Caco-2 (cell line): Measurements from ENCODE around the gene SEC61A2. TPM values are rescaled to one million over a fixed set of nuclear protein-coding genes. Genes with fewer than 3 reads are reported as not detected.

Source experiments
- BruUV-seq: library from RNA; stranded (reverse); fragments of 400-500 nt; replicated peaks from 2 replicates; lab custom pipeline; 2021; lab: Mats Ljungman, UMichigan
- CTCF ChIA-PET: fragments of 300-600 bp; sonication (Branson Sonifier 250); formaldehyde crosslinking; loops from one replicate; lab custom pipeline; 2022; ENCODE audit warnings: antibody characterized with exemption; lab: Charles Lee
- POLR2A ChIA-PET: fragments of 300-600 bp; sonication (Branson Sonifier 250); formaldehyde crosslinking; loops from one replicate; lab custom pipeline; 2022; ENCODE audit warnings: antibody characterized with exemption; lab: Charles Lee
- DNase-seq, 2 experiments: peaks; one replicate each; pipeline versions ENCODE4 v3.0.0 to v3.0.0-alpha.2; 2020 to 2022
- H3K27me3 ChIP-seq: replicated peaks from 2 replicates; pipeline ENCODE4 v1.6.0; 2011; ENCODE audit warnings: low read length; ENCODE audit not compliant: control insufficient read depth, insufficient read depth
- H3K36me3 ChIP-seq: 2 replicates; pipeline ENCODE4 v1.5.1; 2011; ENCODE audit warnings: low read length; ENCODE audit not compliant: control insufficient read depth, insufficient read depth
- H3K4me1 ChIP-seq: fragments of 250-450 bp; sonication (Bioruptor Pico); 2 replicates; pipeline ENCODE4 v1.5.1; 2020; ENCODE audit warnings: mild to moderate bottlenecking
- H3K4me3 ChIP-seq: 2 replicates; pipeline ENCODE4 v1.5.1; 2011; ENCODE audit warnings: low read depth, mild to moderate bottlenecking, control low read depth, low read length
- H3K9me3 ChIP-seq: fragments of 250-450 bp; sonication (Bioruptor Pico); 2 replicates; pipeline ENCODE4 v1.5.1; 2020; ENCODE audit warnings: mild to moderate bottlenecking, moderate library complexity
- H3K27ac Mint-ChIP-seq: one replicate; pipeline ENCODE4 v1.8.0; 2022; ENCODE audit warnings: mixed read lengths; ENCODE audit not compliant: unreplicated experiment
- H3K27me3 Mint-ChIP-seq: one replicate; pipeline ENCODE4 v1.8.0; 2022; ENCODE audit warnings: mixed read lengths; ENCODE audit not compliant: insufficient read depth, unreplicated experiment
- H3K36me3 Mint-ChIP-seq: one replicate; pipeline ENCODE4 v1.8.0; 2022; ENCODE audit warnings: mild to moderate bottlenecking, mixed read lengths; ENCODE audit not compliant: insufficient read depth, unreplicated experiment
- H3K4me1 Mint-ChIP-seq: one replicate; pipeline ENCODE4 v1.8.0; 2022; ENCODE audit warnings: low read depth, mixed read lengths; ENCODE audit not compliant: unreplicated experiment
- H3K4me3 Mint-ChIP-seq: one replicate; pipeline ENCODE4 v1.8.0; 2022; ENCODE audit warnings: mild to moderate bottlenecking, moderate library complexity, mixed read lengths; ENCODE audit not compliant: unreplicated experiment
- H3K9me3 Mint-ChIP-seq: one replicate; pipeline ENCODE4 v1.8.0; 2022; ENCODE audit warnings: mixed read lengths; ENCODE audit not compliant: unreplicated experiment
- CTCF ChIP-seq, 2 experiments: fragments of 200-600 bp in 1 of 2; IDR thresholded peaks; 1 replicate in 1 of 2; 2 replicates in 1 of 2; pipeline versions ENCODE4 v1.5.1 to v1.8.0; 2011 to 2022; ENCODE audit warnings: antibody characterized with exemption in 1 of 2, control low read depth in 1 of 2, inconsistent platforms in 1 of 2, low read depth in 1 of 2, low read length in 1 of 2, mild to moderate bottlenecking in 1 of 2, moderate library complexity in 1 of 2; ENCODE audit not compliant: insufficient read depth in 1 of 2, severe bottlenecking in 1 of 2, unreplicated experiment in 1 of 2
- intact Hi-C: fragments of 100-400 bp; cut with micrococcal nuclease; formaldehyde crosslinking; loops from one replicate; pipeline ENCODE4 v1.10.0; 2022; ENCODE audit not compliant: unreplicated experiment
- total RNA-seq: library from RNA; stranded (reverse); gene quantifications from 2 replicates; pipeline ENCODE4 v1.2.3, GENCODE V29; 2022

SEC61A2 gene
- total RNA-seq, 1 experiment from 2014 or later = 34.1 TPM

- peaks cover 42% of the 10 kb centered on the region for H3K36me3 Mint-ChIP-seq
- Histone ChIP-seq H3K4me3 (no peak overlapping the region), H3K27me3 (no peaks in the 10 kb centered on the region), H3K9me3 (no peaks in the 10 kb centered on the region), H3K4me1 (peaks cover 5% of the 10 kb centered on the region), H3K36me3 (peaks cover 2% of the 10 kb centered on the region; the same call in 1 of the 2 replicates)
- no peaks in the 10 kb centered on the region for H3K9me3 Mint-ChIP-seq
- POLR2A ChIA-PET = interaction anchor here (0.6 kb wide), 1 partner anchor 84 kb away, joined by 3 read pairs; no protein-coding TSS in a partner anchor
- H3K4me3 Mint-ChIP-seq = no peak overlapping the region
- CTCF ChIA-PET = no interaction called here
- H3K27ac Mint-ChIP-seq = no peak overlapping the region
- intact Hi-C loops = no loop called here
- DNase-seq = no peak
- H3K27me3 Mint-ChIP-seq = no peaks in the 10 kb centered on the region
- peaks cover 9% of the 10 kb centered on the region for H3K4me1 Mint-ChIP-seq
- BruUV-seq = no TSS peak
- TF ChIP-seq CTCF (IDR thresholded peaks at IDR 0.05; ENCODE audit: insufficient read depth in 1 of 2, low read depth in 1 of 2, low read length in 1 of 2, severe bottlenecking in 1 of 2, unreplicated experiment in 1 of 2) = no peak
Measured at GRCh38 chr10:12198156-12198555, 68.7 kb downstream of the SEC61A2 start.

- Mint-ChIP-seq H3K27me3 (no peaks in the 10 kb centered on the region), H3K27ac (no peak overlapping the region), H3K4me1 (no peaks in the 10 kb centered on the region), H3K4me3 (no peak overlapping the region), H3K36me3 (peaks cover 45% of the 10 kb centered on the region), H3K9me3 (no peaks in the 10 kb centered on the region)
- H3K4me1 ChIP-seq = no peaks in the 10 kb centered on the region
- TF ChIP-seq CTCF (IDR thresholded peaks at IDR 0.05; ENCODE audit: insufficient read depth in 1 of 2, low read depth in 1 of 2, low read length in 1 of 2, severe bottlenecking in 1 of 2, unreplicated experiment in 1 of 2) = no peak
- H3K4me3 ChIP-seq = no peak overlapping the region
- intact Hi-C loops = no loop called here
- POLR2A ChIA-PET = no interaction called here
- H3K36me3 ChIP-seq = peaks cover 2% of the 10 kb centered on the region; the same call in 1 of the 2 replicates
- no peak for DNase-seq
- CTCF ChIA-PET = no interaction called here
- BruUV-seq = no TSS peak
- no peaks in the 10 kb centered on the region for H3K9me3 ChIP-seq
- H3K27me3 ChIP-seq = no peaks in the 10 kb centered on the region
Measured at GRCh38 chr10:12200850-12201249, 71.4 kb downstream of the SEC61A2 start.

GRCh38 chr10:12201543-12201942, 72.1 kb downstream of the SEC61A2 start:
- ChIA-PET POLR2A (no interaction called here), CTCF (no interaction called here)
- TF ChIP-seq CTCF (IDR thresholded peaks at IDR 0.05; ENCODE audit: insufficient read depth in 1 of 2, low read depth in 1 of 2, low read length in 1 of 2, severe bottlenecking in 1 of 2, unreplicated experiment in 1 of 2) = no peak
- Mint-ChIP-seq H3K4me3 (no peak overlapping the region), H3K36me3 (peaks cover 47% of the 10 kb centered on the region), H3K27me3 (no peaks in the 10 kb centered on the region), H3K9me3 (no peaks in the 10 kb centered on the region), H3K27ac (no peak overlapping the region), H3K4me1 (no peaks in the 10 kb centered on the region)
- H3K4me1 ChIP-seq = no peaks in the 10 kb centered on the region
- H3K9me3 ChIP-seq = no peaks in the 10 kb centered on the region
- H3K36me3 ChIP-seq = peaks cover 2% of the 10 kb centered on the region; the same call in 1 of the 2 replicates
- BruUV-seq = no TSS peak
- DNase-seq = no peak
- no peaks in the 10 kb centered on the region for H3K27me3 ChIP-seq
- intact Hi-C loops = no loop called here
- H3K4me3 ChIP-seq = no peak overlapping the region
